ENCODE measurements around the gene TMEM178B.

DNA sequence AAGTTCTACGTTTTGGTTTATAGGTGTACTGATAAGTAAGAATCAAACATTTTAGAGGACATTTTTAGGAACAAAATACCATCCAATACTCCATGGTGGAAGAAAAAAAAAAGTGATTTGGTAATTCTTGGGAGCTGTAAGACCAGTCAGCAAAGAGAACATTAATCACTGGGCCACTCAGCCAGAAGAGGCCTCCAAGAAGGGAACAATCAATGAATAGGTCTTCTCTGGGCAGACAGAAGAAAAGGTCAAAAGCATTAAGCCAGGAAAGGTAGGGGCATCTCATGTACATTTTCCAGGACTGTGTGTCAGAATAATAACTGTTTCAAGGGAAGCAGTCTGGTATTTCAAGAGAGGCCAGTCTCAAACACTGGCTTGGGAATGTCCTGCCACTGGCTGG, 286.9 kb downstream of the TMEM178B start:
- TF ChIP-seq, protein P1, sequence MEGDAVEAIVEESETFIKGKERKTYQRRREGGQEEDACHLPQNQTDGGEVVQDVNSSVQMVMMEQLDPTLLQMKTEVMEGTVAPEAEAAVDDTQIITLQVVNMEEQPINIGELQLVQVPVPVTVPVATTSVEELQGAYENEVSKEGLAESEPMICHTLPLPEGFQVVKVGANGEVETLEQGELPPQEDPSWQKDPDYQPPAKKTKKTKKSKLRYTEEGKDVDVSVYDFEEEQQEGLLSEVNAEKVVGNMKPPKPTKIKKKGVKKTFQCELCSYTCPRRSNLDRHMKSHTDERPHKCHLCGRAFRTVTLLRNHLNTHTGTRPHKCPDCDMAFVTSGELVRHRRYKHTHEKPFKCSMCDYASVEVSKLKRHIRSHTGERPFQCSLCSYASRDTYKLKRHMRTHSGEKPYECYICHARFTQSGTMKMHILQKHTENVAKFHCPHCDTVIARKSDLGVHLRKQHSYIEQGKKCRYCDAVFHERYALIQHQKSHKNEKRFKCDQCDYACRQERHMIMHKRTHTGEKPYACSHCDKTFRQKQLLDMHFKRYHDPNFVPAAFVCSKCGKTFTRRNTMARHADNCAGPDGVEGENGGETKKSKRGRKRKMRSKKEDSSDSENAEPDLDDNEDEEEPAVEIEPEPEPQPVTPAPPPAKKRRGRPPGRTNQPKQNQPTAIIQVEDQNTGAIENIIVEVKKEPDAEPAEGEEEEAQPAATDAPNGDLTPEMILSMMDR (conservative IDR thresholded peaks at IDR 0.05), result no peak
- TF ChIP-seq EZH2 (IDR thresholded peaks at IDR 0.05; ENCODE audit: low read depth), result no peak

All from PC-9 (cell line).